Neural cell (in vitro differentiated cells): ENCODE measurements around the gene LIF. TPM values are rescaled to one million over a fixed set of nuclear protein-coding genes. Genes with fewer than 3 reads are reported as not detected.

Experiments
- H2AFZ ChIP-seq: fragments of 200-600, 300-800 bp; sonication (generic), shearing (Covaris generic); 2 replicates; pipeline ENCODE4 v1.6.0; 2014; ENCODE audit warnings: low read depth, mild to moderate bottlenecking, antibody characterized with exemption, low read length, moderate library complexity
- H3F3A ChIP-seq: fragments of 200-600 bp; shearing (Covaris generic); 2 replicates; pipeline ENCODE4 v1.6.1; 2016; ENCODE audit warnings: mild to moderate bottlenecking, moderate library complexity, mixed read lengths, antibody characterized with exemption, low read length; ENCODE audit not compliant: insufficient read depth, poor library complexity, severe bottlenecking
- H3K27ac ChIP-seq: fragments of 200-600, 300-800 bp; sonication (generic), shearing (Covaris generic); 2 replicates; pipeline ENCODE4 v1.5.1; 2014; ENCODE audit warnings: mild to moderate bottlenecking, low read length, moderate library complexity
- H3K27me3 ChIP-seq: fragments of 300-800, 200-600 bp; sonication (generic), shearing (Covaris generic); 2 replicates; pipeline ENCODE4 v1.6.0; 2014; ENCODE audit warnings: mild to moderate bottlenecking, low read depth, low read length, moderate library complexity; ENCODE audit not compliant: insufficient read depth
- H3K36me3 ChIP-seq: fragments of 300-800, 200-600 bp; sonication (generic), shearing (Covaris generic); 2 replicates; pipeline ENCODE4 v1.5.1; 2014; ENCODE audit warnings: mild to moderate bottlenecking, antibody characterized with exemption, low read length, moderate library complexity; ENCODE audit not compliant: insufficient read depth
- H3K4me2 ChIP-seq: fragments of 300-800, 200-600 bp; sonication (generic), shearing (Covaris generic); 2 replicates; pipeline ENCODE4 v1.6.0; 2014; ENCODE audit warnings: mild to moderate bottlenecking, low read length
- H3K4me3 ChIP-seq: fragments of 300-800, 200-600 bp; sonication (generic), shearing (Covaris generic); 2 replicates; pipeline ENCODE4 v1.5.1; 2014; ENCODE audit warnings: mild to moderate bottlenecking, low read length, moderate library complexity
- H3K79me2 ChIP-seq: fragments of 200-600 bp; shearing (Covaris generic); replicated peaks from 2 replicates; pipeline ENCODE4 v1.6.0; 2014; ENCODE audit warnings: mild to moderate bottlenecking, low read length, moderate library complexity; ENCODE audit not compliant: insufficient read depth
- H3K9ac ChIP-seq: fragments of 300-800, 200-600 bp; sonication (generic), shearing (Covaris generic); 2 replicates; pipeline ENCODE4 v1.6.1; 2016; ENCODE audit warnings: mild to moderate bottlenecking, low read length, mixed read lengths
- H3K9me2 ChIP-seq: fragments of 200-600 bp; shearing (Covaris generic); 2 replicates; pipeline ENCODE4 v1.6.1; 2016; ENCODE audit warnings: mild to moderate bottlenecking, low read length, mixed read lengths; ENCODE audit not compliant: insufficient read depth
- H3K9me3 ChIP-seq: fragments of 200-600, 300-800 bp; sonication (generic), shearing (Covaris generic); 2 replicates; pipeline ENCODE4 v1.6.1; 2016; ENCODE audit warnings: mild to moderate bottlenecking, mixed run types, low read length, moderate library complexity, mixed read lengths
- H4K20me1 ChIP-seq: fragments of 200-600 bp; shearing (Covaris generic); 2 replicates; pipeline ENCODE4 v1.6.1; 2016; ENCODE audit warnings: mild to moderate bottlenecking, mixed run types; ENCODE audit not compliant: insufficient read depth
- EP300 ChIP-seq: fragments of 450-650 bp; conservative IDR thresholded peaks from 2 replicates; pipeline ENCODE4 v1.6.1; 2014; ENCODE audit warnings: antibody characterized with exemption, mild to moderate bottlenecking, moderate library complexity; ENCODE audit not compliant: poor library complexity, severe bottlenecking
- EZH2 ChIP-seq: fragments of 200-600, 300-800 bp; shearing (Covaris generic), sonication (generic); IDR thresholded peaks from 2 replicates; pipeline ENCODE4 v1.6.1; 2014; ENCODE audit warnings: antibody characterized with exemption, low read length, borderline replicate concordance, mild to moderate bottlenecking; ENCODE audit not compliant: insufficient read depth, poor library complexity, severe bottlenecking
- MXI1 ChIP-seq: fragments of 450-650 bp; conservative IDR thresholded peaks from 2 replicates; pipeline ENCODE4 v1.6.1; 2014; ENCODE audit warnings: antibody characterized with exemption, mild to moderate bottlenecking; ENCODE audit not compliant: poor library complexity, severe bottlenecking
- POLR2AphosphoS5 ChIP-seq: IDR thresholded peaks from 2 replicates; pipeline ENCODE4 v1.6.1; 2012
- RAD21 ChIP-seq: fragments of 450-650 bp; conservative IDR thresholded peaks from 2 replicates; pipeline ENCODE4 v1.6.1; 2014; ENCODE audit warnings: antibody characterized with exemption, mild to moderate bottlenecking, moderate library complexity
- SMC3 ChIP-seq: fragments of 450-650 bp; conservative IDR thresholded peaks from 2 replicates; pipeline ENCODE4 v1.6.1; 2014; ENCODE audit warnings: antibody characterized with exemption, mild to moderate bottlenecking, moderate library complexity; ENCODE audit not compliant: poor library complexity
- TAF1 ChIP-seq: IDR thresholded peaks from 2 replicates; pipeline ENCODE4 v1.6.1; 2012; ENCODE audit warnings: low read depth
- polyA plus RNA-seq: library from polyadenylated mRNA; depleted of rRNA; stranded (reverse); fragments of >200 nt; gene quantifications from 2 replicates; pipeline ENCODE4 v1.2.3, GENCODE V29; 2014
- TF ChIP-seq, protein P1 (sequence below): IDR thresholded peaks from 2 replicates; pipeline ENCODE4 v1.6.1; 2012; ENCODE audit warnings: borderline replicate concordance
- TF ChIP-seq, protein P2 (sequence below): fragments of 450-650 bp; IDR thresholded peaks from 2 replicates; pipeline ENCODE4 v1.5.1; 2014; ENCODE audit warnings: antibody characterized with exemption, mild to moderate bottlenecking, moderate library complexity; ENCODE audit not compliant: poor library complexity, severe bottlenecking

LIF gene
- polyA plus RNA-seq, 1 donor from 2014 or later = 0.05 TPM

DNA sequence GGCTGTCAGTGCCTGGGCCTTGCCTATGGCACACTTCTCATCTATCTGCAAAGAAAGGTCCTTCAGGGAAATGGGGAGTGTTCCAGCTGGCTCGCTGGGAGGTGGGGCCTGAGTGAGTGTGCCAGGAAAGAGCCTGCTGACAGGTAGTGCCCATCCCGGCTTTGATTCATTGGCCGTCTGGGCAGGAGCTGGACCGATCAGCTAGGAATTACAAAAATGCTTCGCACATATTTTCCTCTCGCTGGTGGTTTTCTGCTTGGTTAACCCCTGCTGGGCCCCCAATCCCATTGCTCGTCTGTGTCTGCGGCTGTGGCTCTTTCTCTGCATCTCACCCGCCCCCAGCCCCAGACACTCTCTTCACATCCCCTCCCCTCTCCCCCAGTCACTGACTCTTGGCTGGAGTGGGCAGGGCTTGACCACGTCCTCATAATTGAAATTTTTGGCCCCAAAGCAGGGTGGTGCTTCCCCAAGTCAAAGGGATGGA, 10.8 kb downstream of the LIF start:
- no peak overlapping the region for H2AFZ ChIP-seq
- TF ChIP-seq RAD21 (no peak), TAF1 (no peak), EP300 (no peak), POLR2AphosphoS5 (no peak), EZH2 (no peak), SMC3 (no peak), MXI1 (no peak)
- TF ChIP-seq, protein P1, sequence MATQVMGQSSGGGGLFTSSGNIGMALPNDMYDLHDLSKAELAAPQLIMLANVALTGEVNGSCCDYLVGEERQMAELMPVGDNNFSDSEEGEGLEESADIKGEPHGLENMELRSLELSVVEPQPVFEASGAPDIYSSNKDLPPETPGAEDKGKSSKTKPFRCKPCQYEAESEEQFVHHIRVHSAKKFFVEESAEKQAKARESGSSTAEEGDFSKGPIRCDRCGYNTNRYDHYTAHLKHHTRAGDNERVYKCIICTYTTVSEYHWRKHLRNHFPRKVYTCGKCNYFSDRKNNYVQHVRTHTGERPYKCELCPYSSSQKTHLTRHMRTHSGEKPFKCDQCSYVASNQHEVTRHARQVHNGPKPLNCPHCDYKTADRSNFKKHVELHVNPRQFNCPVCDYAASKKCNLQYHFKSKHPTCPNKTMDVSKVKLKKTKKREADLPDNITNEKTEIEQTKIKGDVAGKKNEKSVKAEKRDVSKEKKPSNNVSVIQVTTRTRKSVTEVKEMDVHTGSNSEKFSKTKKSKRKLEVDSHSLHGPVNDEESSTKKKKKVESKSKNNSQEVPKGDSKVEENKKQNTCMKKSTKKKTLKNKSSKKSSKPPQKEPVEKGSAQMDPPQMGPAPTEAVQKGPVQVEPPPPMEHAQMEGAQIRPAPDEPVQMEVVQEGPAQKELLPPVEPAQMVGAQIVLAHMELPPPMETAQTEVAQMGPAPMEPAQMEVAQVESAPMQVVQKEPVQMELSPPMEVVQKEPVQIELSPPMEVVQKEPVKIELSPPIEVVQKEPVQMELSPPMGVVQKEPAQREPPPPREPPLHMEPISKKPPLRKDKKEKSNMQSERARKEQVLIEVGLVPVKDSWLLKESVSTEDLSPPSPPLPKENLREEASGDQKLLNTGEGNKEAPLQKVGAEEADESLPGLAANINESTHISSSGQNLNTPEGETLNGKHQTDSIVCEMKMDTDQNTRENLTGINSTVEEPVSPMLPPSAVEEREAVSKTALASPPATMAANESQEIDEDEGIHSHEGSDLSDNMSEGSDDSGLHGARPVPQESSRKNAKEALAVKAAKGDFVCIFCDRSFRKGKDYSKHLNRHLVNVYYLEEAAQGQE = no peak
- TF ChIP-seq, protein P2, sequence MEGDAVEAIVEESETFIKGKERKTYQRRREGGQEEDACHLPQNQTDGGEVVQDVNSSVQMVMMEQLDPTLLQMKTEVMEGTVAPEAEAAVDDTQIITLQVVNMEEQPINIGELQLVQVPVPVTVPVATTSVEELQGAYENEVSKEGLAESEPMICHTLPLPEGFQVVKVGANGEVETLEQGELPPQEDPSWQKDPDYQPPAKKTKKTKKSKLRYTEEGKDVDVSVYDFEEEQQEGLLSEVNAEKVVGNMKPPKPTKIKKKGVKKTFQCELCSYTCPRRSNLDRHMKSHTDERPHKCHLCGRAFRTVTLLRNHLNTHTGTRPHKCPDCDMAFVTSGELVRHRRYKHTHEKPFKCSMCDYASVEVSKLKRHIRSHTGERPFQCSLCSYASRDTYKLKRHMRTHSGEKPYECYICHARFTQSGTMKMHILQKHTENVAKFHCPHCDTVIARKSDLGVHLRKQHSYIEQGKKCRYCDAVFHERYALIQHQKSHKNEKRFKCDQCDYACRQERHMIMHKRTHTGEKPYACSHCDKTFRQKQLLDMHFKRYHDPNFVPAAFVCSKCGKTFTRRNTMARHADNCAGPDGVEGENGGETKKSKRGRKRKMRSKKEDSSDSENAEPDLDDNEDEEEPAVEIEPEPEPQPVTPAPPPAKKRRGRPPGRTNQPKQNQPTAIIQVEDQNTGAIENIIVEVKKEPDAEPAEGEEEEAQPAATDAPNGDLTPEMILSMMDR = no peak
- no peaks in the 10 kb centered on the region for H3K9me2 ChIP-seq
- H4K20me1 ChIP-seq = no peaks in the 10 kb centered on the region
- no peaks in the 10 kb centered on the region for H3K27me3 ChIP-seq
- no peaks in the 10 kb centered on the region for H3K79me2 ChIP-seq
- no peak overlapping the region for H3K4me2 ChIP-seq
- H3F3A ChIP-seq = no peaks in the 10 kb centered on the region
- H3K4me3 ChIP-seq = no peak overlapping the region
- H3K36me3 ChIP-seq = no peaks in the 10 kb centered on the region
- no peak overlapping the region for H3K9ac ChIP-seq
- no peak overlapping the region for H3K27ac ChIP-seq
- H3K9me3 ChIP-seq = no peaks in the 10 kb centered on the region

- no peak overlapping the region for H3K4me2 ChIP-seq
- no peak overlapping the region for H3K9ac ChIP-seq
Measured at GRCh38 chr22:30234786-30235470, 11.6 kb downstream of the LIF start.

More at GRCh38 chr22:30234786-30235470, 11.6 kb downstream of the LIF start:
- H3K9me3 ChIP-seq = no peaks in the 10 kb centered on the region
- TF ChIP-seq MXI1 (no peak), EP300 (no peak), SMC3 (no peak), RAD21 (no peak), TAF1 (no peak), EZH2 (no peak), POLR2AphosphoS5 (no peak)
- TF ChIP-seq, protein P1 = no peak
- TF ChIP-seq, protein P2 = no peak
- no peak overlapping the region for H3K4me3 ChIP-seq
- H3K27me3 ChIP-seq = no peaks in the 10 kb centered on the region
- no peak overlapping the region for H3K27ac ChIP-seq
- H3K36me3 ChIP-seq = no peaks in the 10 kb centered on the region
- H2AFZ ChIP-seq = no peak overlapping the region
- H3K9me2 ChIP-seq = no peaks in the 10 kb centered on the region
- H3K79me2 ChIP-seq = no peaks in the 10 kb centered on the region
- no peaks in the 10 kb centered on the region for H4K20me1 ChIP-seq
- H3F3A ChIP-seq = no peaks in the 10 kb centered on the region
